ENCODE data around the gene GSE1. TPM values are rescaled to one million over a fixed set of nuclear protein-coding genes. Genes with fewer than 3 reads are reported as not detected.

GSE1 gene
- total and polyA plus RNA-seq, 5 experiments from 2014 or later: 1.5 to 56.2 (median 2.9) TPM

DNA sequence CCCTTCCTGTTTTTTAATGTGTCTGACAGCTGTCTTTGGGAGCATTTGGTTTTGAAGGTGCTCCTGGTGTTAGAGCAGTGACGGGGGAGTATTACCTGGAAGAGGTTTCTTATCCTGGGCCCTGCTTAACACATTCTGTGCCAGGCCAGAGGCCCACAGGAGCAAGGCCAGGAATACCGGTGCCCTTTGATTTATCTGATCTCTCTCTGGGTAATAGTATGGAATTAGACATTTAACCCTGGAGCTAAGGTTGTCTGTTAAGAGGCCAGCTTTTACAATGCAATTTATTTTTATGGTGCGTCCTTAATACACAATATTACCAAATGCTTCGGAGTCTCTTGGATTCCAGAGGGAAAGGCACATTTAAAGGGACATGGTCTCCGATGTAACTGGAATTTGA, 37.2 kb upstream of the GSE1 start:
- H3K9me3 Mint-ChIP-seq: no peaks in the 10 kb centered on the region
- POLR2A ChIA-PET: interaction anchor here (0.5 kb wide), 1 partner anchor 27 kb away, joined by 5 read pairs; no protein-coding TSS in a partner anchor
- DNase-seq: no peak
- peaks cover 37 to 72% (median 61%) of the 10 kb centered on the region in 4 donors for H3K4me1 Mint-ChIP-seq
- no peaks in the 10 kb centered on the region for H3K27me3 Mint-ChIP-seq
- H3K4me3 Mint-ChIP-seq: no peak overlapping the region
- ATAC-seq: no peak
- H3K27ac Mint-ChIP-seq: peak overlapping the region in 2 of 10 donors; percentile 4 to 50
- H3K36me3 Mint-ChIP-seq: peaks cover 0 to 2% (median 0%) of the 10 kb centered on the region in 3 donors

DNA sequence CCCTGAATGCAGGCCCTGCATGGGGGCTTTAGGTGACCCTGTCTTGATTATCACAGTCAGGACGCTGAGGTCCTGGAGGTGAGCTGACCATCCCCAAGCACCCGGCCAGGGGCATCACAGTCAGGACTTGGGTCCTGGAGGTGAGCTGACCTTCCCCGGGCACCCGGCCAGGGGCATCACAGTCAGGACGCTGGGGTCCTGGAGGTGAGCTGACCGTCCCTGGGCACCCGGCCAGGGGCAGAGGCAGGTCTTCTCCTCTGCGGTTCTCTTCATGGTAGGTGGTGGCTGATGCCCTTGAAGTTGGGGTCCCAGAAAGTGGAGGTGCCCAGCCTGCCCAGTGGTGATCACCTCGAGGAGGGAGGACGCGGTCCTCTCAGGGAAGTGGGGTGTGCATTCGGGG, 36.2 kb upstream of the GSE1 start:
- Mint-ChIP-seq H3K4me3 (no peak overlapping the region), H3K27ac (peak overlapping the region in 1 of 10 donors; percentile 6), H3K4me1 (peaks cover 31 to 69% (median 58%) of the 10 kb centered on the region in 4 donors), H3K27me3 (no peaks in the 10 kb centered on the region), H3K9me3 (no peaks in the 10 kb centered on the region), H3K36me3 (peaks cover 0 to 2% (median 0%) of the 10 kb centered on the region in 3 donors)
- DNase-seq: no peak
- ATAC-seq: no peak
- POLR2A ChIA-PET: no interaction called here

DNA sequence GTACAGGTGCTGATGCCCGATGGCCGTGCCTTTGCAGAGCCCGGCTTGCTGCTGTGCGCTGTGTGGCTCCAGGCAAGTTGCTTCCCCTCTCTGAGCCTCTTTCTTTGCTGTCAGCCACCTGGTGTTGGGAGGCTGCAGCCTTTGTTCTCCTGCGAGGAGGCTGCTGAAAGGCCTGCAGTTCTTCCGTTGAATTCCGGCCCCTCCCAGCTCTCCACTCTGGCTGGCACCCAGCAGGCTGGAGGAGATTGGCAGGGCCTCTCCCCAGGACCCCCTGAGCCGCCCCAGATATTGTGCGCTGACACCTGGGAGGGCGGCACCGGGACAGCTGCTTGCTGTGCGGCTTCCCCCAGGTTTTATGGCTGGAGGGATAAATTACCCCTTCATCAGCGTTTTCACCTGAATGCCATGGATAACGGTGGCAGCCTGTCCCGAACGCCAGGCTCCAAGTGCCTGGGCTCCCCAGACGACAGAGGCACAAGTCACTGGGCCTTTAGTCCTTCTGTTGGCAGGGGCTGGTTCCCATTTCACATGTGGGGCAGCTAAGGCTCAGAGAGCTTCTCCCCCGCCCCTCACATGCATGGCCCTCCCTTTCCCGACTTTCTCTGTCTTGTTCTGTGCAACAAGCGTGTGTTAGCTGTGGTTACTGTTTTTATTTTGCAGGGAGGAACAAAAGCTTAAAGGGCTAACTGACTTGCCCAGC, 35.1 kb upstream of the GSE1 start:
- Mint-ChIP-seq H3K9me3 (no peaks in the 10 kb centered on the region), H3K36me3 (peaks cover 0 to 2% (median 0%) of the 10 kb centered on the region in 3 donors), H3K4me3 (peak overlapping the region in 1 of 10 donors; percentile 10), H3K27ac (peak overlapping the region in 2 of 10 donors; percentile 25 to 34), H3K27me3 (no peaks in the 10 kb centered on the region), H3K4me1 (peaks cover 31 to 71% (median 58%) of the 10 kb centered on the region in 4 donors)
- POLR2A ChIA-PET: interaction anchor here (1.2 kb wide), 1 partner anchor 21 kb away, joined by 3 read pairs; no protein-coding TSS in a partner anchor
- no peak for ATAC-seq
- DNase-seq: no peak

DNA sequence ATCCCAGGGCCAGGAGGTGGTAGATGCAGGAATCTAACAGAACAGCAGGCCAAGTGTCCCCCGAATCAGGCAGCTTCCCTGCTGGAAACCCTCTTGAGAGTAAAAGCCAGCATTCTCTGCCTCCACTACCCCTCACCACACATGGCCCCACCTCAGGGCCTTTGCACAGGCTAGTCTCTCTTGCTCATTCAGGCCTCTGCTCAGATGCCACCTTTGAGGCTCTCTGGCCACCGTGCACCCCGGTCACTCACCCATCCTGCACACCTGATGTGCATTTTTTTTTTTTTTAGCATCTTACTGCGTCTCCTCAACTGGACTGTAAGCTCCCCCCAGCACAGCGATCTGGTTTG, 34.5 kb upstream of the GSE1 start:
- peaks cover 32 to 71% (median 58%) of the 10 kb centered on the region in 4 donors for H3K4me1 Mint-ChIP-seq
- peaks cover 0 to 2% (median 0%) of the 10 kb centered on the region in 3 donors for H3K36me3 Mint-ChIP-seq
- DNase-seq (no peak), ATAC-seq (no peak)
- POLR2A ChIA-PET: interaction anchor here (0.5 to 1.2 kb wide), 2 partner anchors 21 to 247 kb away, joined by 3 read pairs; no protein-coding TSS in a partner anchor
- H3K9me3 Mint-ChIP-seq: no peaks in the 10 kb centered on the region
- H3K27me3 Mint-ChIP-seq: no peaks in the 10 kb centered on the region
- peak overlapping the region in 1 of 10 donors; percentile 10 for H3K4me3 Mint-ChIP-seq
- peak overlapping the region in 5 of 10 donors; percentile 25 to 61 (median 36) for H3K27ac Mint-ChIP-seq

DNA sequence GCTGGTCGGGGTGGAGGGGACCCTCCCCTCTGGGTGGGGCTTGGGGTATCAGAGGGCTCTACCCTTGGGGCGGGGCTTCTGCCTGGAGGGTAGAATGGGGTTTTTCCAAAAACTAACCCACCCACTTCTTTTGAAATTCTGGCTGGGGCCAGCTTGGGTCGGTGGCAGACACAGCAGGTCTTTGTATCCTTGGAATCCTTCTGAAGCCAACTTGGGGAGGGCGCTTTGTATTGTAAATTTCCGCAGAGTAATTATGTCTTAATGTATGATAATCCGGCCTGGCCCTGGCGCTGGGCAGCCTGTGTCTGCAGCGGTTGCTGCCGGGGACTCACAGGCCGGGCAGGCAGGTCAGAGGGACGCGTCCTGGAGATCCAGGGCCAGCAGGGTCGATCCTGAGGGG, 33.9 kb upstream of the GSE1 start:
- Mint-ChIP-seq H3K9me3 (no peaks in the 10 kb centered on the region), H3K27me3 (no peaks in the 10 kb centered on the region), H3K4me1 (peaks cover 32 to 74% (median 62%) of the 10 kb centered on the region in 4 donors), H3K27ac (peak overlapping the region in 2 of 10 donors; percentile 14 to 51), H3K36me3 (peaks cover 0 to 2% (median 0%) of the 10 kb centered on the region in 3 donors), H3K4me3 (peak overlapping the region in 1 of 10 donors; percentile 6)
- ATAC-seq (no peak), DNase-seq (no peak)
- POLR2A ChIA-PET: interaction anchor here (0.6 kb wide), 1 partner anchor 19 kb away, joined by 3 read pairs; no protein-coding TSS in a partner anchor

DNA sequence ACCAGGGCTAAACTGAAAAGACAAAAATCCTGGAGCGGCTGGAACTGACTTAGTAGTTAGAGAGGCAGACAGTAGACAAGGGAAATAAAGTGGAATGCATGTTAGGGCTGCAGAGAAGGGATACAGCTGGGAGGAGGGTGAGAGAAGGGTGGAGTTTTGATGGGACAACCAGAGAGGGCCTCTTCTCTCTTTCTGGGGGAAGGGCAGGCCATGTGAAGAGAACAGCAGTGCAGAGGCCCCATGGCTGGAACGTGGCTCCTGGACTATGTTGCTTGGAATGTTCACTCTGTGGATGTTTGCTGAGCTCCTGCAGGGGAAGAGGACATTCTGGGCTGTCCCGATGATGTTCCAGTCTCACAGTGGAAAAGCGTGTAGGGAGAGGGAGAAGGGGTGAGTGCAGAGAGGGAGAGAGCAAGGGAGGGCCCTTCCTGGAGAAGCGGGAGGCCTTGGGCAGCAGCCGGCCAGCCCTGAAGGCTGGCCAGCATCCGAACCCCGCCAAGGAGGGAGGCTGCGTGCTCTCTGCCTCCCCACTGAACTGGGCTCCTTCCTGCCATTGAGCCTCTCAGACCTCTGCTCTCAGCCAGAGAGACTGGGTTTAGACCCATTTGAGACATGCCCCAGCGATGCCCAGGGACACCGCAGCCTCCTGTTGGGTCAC, 33.1 kb upstream of the GSE1 start:
- Mint-ChIP-seq H3K4me1 (peaks cover 34 to 80% (median 63%) of the 10 kb centered on the region in 4 donors), H3K9me3 (no peaks in the 10 kb centered on the region), H3K4me3 (peak overlapping the region in 1 of 10 donors; percentile 52), H3K27me3 (no peaks in the 10 kb centered on the region), H3K27ac (peak overlapping the region in 4 of 10 donors; percentile 32 to 71 (median 68)), H3K36me3 (peaks cover 0 to 2% (median 0%) of the 10 kb centered on the region in 3 donors)
- ATAC-seq (no peak), DNase-seq (no peak)
- POLR2A ChIA-PET: interaction anchor here (1.7 kb wide), 1 partner anchor 26 kb away, joined by 4 read pairs; no protein-coding TSS in a partner anchor

DNA sequence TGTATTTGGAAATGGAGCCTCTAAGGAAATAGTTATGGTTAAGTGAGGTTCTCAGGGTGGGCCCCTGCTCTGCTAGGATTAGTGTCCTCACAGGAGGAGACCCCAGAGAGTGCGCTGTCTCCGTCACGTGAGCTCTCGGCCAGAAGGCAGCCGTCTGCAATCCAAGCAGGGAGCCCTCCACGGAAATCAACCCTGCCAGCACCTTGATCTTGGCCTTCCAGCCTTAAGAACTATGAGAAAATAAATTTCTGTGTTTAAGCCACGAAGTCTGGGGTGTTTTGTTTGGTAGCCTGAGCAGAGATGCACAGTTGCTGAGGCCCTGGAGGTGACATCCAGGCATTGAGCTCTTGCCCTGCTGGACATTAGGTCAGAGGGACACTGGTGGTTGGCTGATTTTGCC, 32.4 kb upstream of the GSE1 start:
- no peaks in the 10 kb centered on the region for H3K27me3 Mint-ChIP-seq
- peak overlapping the region in 3 of 10 donors; percentile 24 to 66 (median 52) for H3K27ac Mint-ChIP-seq
- H3K4me1 Mint-ChIP-seq: peaks cover 32 to 73% (median 61%) of the 10 kb centered on the region in 4 donors
- ATAC-seq (no peak), DNase-seq (no peak)
- POLR2A ChIA-PET: interaction anchor here (1.7 kb wide), 1 partner anchor 26 kb away, joined by 4 read pairs; no protein-coding TSS in a partner anchor
- H3K9me3 Mint-ChIP-seq: no peaks in the 10 kb centered on the region
- no peak overlapping the region for H3K4me3 Mint-ChIP-seq
- H3K36me3 Mint-ChIP-seq: peaks cover 0 to 6% (median 0%) of the 10 kb centered on the region in 3 donors

DNA sequence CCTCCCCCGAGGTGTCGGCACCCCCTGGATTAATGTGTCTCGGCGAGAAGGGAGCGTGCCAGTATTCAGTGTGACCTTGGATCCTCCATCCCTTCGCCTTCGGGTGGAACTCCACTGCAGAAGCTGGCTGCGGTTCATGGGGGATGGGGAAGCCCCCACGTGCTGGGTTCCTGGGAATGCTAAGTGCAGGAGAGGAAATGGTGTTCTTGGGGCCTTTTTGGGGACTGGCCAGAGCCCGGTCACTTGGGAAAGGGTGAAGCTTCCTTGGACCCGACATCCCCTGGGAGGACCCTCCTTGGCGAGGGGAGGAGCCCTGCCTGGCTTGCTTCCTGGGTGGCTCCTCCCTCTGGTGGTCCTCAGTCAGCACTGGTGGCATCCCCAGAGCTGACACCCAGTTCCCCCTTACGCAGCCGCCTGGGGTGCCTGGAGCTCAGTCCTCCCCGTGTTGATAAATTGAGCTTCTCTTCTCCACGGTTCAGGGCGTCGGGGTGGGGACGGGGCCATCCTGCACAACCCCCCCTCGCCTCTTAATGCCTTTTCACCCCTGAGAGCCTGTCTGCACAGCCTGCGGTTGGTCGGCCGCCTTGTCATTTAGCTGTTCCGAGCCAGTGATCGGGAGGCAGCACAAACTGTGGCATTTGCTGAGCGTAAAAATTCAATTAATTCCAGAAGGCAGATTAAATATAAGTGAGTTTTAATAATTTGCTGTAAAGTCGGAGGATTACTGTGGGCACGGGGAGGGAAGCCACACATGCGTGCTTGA, 30.7 kb upstream of the GSE1 start:
- no peaks in the 10 kb centered on the region for H3K27me3 Mint-ChIP-seq
- ATAC-seq (no peak), DNase-seq (no peak)
- H3K4me1 Mint-ChIP-seq: peaks cover 28 to 62% (median 57%) of the 10 kb centered on the region in 4 donors
- peaks cover 0 to 6% (median 0%) of the 10 kb centered on the region in 3 donors for H3K36me3 Mint-ChIP-seq
- H3K9me3 Mint-ChIP-seq: no peaks in the 10 kb centered on the region
- H3K4me3 Mint-ChIP-seq: peak overlapping the region in 2 of 10 donors; percentile 11 to 30
- POLR2A ChIA-PET: interaction anchor here (0.8 to 2.3 kb wide), 3 partner anchors 11 to 28 kb away, joined by 4 to 12 read pairs (median 4); no protein-coding TSS in a partner anchor
- H3K27ac Mint-ChIP-seq: peak overlapping the region in 5 of 10 donors; percentile 22 to 91 (median 41)

DNA sequence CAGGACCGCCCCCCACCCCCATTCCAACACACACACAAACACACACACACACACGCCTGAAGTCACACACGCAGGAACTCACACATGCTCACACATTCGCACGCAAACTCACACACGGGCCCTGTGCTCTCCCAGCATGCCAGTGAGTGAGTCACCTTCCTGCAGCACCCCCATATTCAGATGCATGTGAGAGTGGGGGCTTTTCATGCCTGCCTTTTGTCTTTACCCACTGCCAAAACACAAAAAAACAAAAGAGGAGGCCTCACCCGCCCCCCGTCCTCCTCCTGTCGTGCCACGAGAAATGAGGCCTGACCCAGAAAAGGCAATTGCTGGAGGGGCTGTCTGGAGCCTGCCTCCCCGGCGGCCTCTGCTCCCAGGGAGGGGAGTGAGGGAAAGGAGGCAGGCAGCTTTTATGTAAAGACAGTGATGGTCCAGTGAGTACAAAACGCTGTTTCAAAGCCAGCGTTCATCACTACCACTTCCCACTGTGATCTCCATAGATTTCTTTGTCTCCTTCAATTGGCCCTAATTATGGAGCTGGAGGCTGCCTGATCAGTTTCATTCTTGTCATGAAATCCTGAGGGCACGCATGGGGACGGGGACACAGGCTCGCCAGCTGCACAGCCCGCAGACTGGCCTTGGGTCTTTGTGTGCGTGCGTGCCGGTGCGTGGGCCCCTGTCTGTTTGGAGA, 29.5 kb upstream of the GSE1 start:
- peak; percentile 73 to 87 for ATAC-seq
- peak overlapping the region; percentile 9 to 91 (median 70) for H3K27ac Mint-ChIP-seq

DNA sequence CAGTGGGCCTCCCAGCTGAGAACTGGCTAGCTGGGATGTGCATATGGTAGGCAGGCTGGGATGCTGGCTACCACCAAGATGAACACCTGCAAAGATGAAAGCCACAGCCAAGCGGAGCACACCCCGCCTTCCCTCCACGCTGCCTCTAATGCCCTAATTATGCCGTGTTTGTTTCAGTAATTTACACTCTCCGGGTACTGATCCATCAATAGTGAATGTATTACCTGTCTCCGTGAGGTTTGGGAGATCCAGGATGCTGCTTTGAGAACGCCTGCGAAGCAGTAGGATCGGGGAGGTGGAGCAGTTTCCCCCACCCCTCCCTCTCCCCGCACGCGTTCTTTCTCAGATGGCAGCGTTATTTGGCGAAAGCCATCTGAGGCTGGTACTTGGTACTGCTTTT, 28.9 kb upstream of the GSE1 start:
- Mint-ChIP-seq H3K9me3 (no peaks in the 10 kb centered on the region), H3K4me3 (no peak overlapping the region), H3K27me3 (no peaks in the 10 kb centered on the region), H3K27ac (peak overlapping the region in 2 of 10 donors; percentile 59 to 91), H3K36me3 (peaks cover 0 to 6% (median 0%) of the 10 kb centered on the region in 3 donors), H3K4me1 (peaks cover 22 to 53% (median 46%) of the 10 kb centered on the region in 4 donors)
- POLR2A ChIA-PET: interaction anchor here (2.3 kb wide), 1 partner anchor 30 kb away, joined by 12 read pairs; no protein-coding TSS in a partner anchor
- no peak for DNase-seq
- no peak for ATAC-seq

More for the DNA sequence above, 29.5 kb upstream of the GSE1 start:
- peak overlapping the region in 4 of 10 donors; percentile 27 to 47 (median 32) for H3K4me3 Mint-ChIP-seq
- POLR2A ChIA-PET: interaction anchor here (0.8 to 2.3 kb wide), 2 partner anchors 26 to 29 kb away, joined by 3 to 12 read pairs; no protein-coding TSS in a partner anchor
- DNase-seq: no peak
- H3K36me3 Mint-ChIP-seq: peaks cover 0 to 6% (median 0%) of the 10 kb centered on the region in 3 donors
- peaks cover 26 to 59% (median 52%) of the 10 kb centered on the region in 4 donors for H3K4me1 Mint-ChIP-seq
- H3K9me3 Mint-ChIP-seq: no peaks in the 10 kb centered on the region
- no peaks in the 10 kb centered on the region for H3K27me3 Mint-ChIP-seq

DNA sequence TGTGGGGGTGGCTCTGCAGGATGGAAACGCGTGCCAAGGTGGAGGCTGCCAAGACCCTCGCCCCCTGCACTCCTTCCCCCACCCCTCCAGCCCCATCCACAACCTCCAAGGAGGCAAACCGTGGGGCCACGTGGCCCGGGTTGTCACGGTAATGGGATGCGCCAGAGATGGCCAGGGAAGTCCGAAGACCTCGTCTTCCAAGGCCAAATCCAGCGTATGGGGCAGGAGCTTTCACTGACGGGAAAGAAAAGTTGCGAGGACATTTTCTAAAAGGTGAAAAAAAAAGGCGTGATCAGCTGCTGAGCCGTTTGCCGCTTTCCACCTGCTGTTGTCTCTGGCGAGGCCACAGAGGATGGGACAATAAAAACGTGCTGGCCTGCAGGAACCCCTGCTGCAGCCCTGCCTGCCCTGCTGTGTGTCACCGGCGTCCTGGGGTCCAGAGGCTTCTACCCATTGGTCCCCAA, 28.3 kb upstream of the GSE1 start:
- no peak for ATAC-seq
- H3K9me3 Mint-ChIP-seq: no peaks in the 10 kb centered on the region
- H3K27me3 Mint-ChIP-seq: no peaks in the 10 kb centered on the region
- POLR2A ChIA-PET: no interaction called here
- H3K4me1 Mint-ChIP-seq: peaks cover 20 to 47% (median 42%) of the 10 kb centered on the region in 4 donors
- peaks cover 0 to 6% (median 0%) of the 10 kb centered on the region in 3 donors for H3K36me3 Mint-ChIP-seq
- H3K4me3 Mint-ChIP-seq: peak overlapping the region in 1 of 10 donors; percentile 54
- no peak for DNase-seq
- H3K27ac Mint-ChIP-seq: no peak overlapping the region

Measured in naive thymus-derived CD8-positive, alpha-beta T cell (primary cell).